Parathyroid adenoma (tissue), 2 donors: ENCODE results near the gene SETD5.

Experiments
- H2AFZ ChIP-seq: fragments of 300-600 bp; sonication (generic); one replicate; pipeline ENCODE4 v1.7.0; 2017; ENCODE audit warnings: antibody characterized with exemption, mild to moderate bottlenecking
- H3K27ac ChIP-seq: fragments of 300-600 bp; sonication (generic); one replicate; pipeline ENCODE4 v1.7.0; 2017
- H3K27me3 ChIP-seq: fragments of 300-600 bp; sonication (generic); one replicate; pipeline ENCODE4 v1.7.0; 2017; ENCODE audit warnings: low read length; ENCODE audit not compliant: control insufficient read depth, insufficient read depth
- H3K36me3 ChIP-seq: fragments of 300-600 bp; sonication (generic); one replicate; pipeline ENCODE4 v1.7.0; 2017; ENCODE audit warnings: low read length; ENCODE audit not compliant: control insufficient read depth, insufficient read depth
- H3K4me1 ChIP-seq: fragments of 300-600 bp; sonication (generic); one replicate; pipeline ENCODE4 v1.7.0; 2017; ENCODE audit warnings: control low read depth
- H3K4me2 ChIP-seq: fragments of 300-600 bp; sonication (generic); one replicate; pipeline ENCODE4 v1.7.0; 2017; ENCODE audit warnings: low read length
- H3K4me3 ChIP-seq: fragments of 300-600 bp; sonication (generic); one replicate; pipeline ENCODE4 v1.7.0; 2017; ENCODE audit warnings: low read depth, low read length
- H3K79me2 ChIP-seq: fragments of 300-600 bp; sonication (generic); one replicate; pipeline ENCODE4 v1.7.0; 2017; ENCODE audit warnings: control low read depth
- H3K9ac ChIP-seq: fragments of 300-600 bp; sonication (generic); one replicate; pipeline ENCODE4 v1.7.0; 2017; ENCODE audit warnings: mild to moderate bottlenecking
- H3K9me3 ChIP-seq: fragments of 300-600 bp; sonication (generic); one replicate; pipeline ENCODE4 v1.7.0; 2017; ENCODE audit warnings: low read length; ENCODE audit not compliant: control insufficient read depth
- TF ChIP-seq, protein P1 (sequence below): fragments of 300-600 bp; sonication (generic); IDR thresholded peaks from one replicate; pipeline ENCODE4 v1.7.0; 2017; ENCODE audit warnings: antibody characterized with exemption, mild to moderate bottlenecking
- donor health status: primary hyperparathyroidism.

The SETD5 gene

DNA sequence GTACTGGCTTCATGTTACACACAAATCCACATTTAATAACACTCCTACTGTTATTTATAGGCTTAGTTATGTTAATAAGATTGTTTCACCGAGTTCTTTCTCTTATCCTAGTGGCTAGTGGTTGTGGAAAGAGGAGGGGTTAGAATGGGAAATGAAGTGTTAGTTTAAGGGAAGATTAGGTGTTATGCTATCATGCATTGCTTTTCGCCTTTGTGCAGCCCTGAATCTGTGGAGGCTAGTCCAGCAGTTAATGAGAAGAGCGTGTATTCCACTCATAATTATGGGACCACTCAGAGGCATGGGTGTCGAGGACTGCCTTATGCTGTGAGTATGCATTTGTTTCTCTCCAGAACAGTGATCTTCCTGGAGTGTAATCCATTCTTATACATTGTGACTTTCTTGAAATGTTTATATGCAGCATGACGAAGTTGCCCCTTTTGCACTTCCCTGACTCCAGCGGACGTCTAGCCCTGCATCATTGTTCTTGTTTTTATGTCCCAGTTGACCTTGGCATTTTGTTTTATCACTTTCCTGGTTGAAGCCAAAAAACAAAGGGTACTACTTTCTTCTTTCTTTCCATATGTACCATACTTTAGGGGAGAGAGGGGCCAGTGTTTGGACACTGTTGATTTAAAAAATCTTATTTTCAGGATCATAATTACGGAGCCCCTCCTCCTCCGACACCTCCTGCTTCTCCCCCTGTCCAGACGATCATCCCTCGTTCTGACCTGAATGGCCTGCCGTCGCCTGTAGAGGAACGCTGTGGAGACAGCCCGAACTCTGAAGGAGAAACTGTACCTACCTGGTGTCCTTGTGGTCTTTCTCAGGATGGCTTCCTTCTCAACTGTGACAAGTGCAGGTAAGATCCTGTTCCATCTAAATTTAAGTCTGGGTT, 36.5 kb downstream of the SETD5 start:
- H3K27ac ChIP-seq, result no peak overlapping the region
- no peaks in the 10 kb centered on the region for H3K4me1 ChIP-seq
- TF ChIP-seq, protein P1, sequence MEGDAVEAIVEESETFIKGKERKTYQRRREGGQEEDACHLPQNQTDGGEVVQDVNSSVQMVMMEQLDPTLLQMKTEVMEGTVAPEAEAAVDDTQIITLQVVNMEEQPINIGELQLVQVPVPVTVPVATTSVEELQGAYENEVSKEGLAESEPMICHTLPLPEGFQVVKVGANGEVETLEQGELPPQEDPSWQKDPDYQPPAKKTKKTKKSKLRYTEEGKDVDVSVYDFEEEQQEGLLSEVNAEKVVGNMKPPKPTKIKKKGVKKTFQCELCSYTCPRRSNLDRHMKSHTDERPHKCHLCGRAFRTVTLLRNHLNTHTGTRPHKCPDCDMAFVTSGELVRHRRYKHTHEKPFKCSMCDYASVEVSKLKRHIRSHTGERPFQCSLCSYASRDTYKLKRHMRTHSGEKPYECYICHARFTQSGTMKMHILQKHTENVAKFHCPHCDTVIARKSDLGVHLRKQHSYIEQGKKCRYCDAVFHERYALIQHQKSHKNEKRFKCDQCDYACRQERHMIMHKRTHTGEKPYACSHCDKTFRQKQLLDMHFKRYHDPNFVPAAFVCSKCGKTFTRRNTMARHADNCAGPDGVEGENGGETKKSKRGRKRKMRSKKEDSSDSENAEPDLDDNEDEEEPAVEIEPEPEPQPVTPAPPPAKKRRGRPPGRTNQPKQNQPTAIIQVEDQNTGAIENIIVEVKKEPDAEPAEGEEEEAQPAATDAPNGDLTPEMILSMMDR, result no peak
- H3K36me3 ChIP-seq, result no peaks in the 10 kb centered on the region
- no peaks in the 10 kb centered on the region for H3K9me3 ChIP-seq
- H3K27me3 ChIP-seq, result no peaks in the 10 kb centered on the region
- H3K9ac ChIP-seq, result no peak overlapping the region
- peaks cover 65% of the 10 kb centered on the region for H3K79me2 ChIP-seq
- no peak overlapping the region for H2AFZ ChIP-seq
- H3K4me2 ChIP-seq, result no peak overlapping the region
- no peak overlapping the region for H3K4me3 ChIP-seq

DNA sequence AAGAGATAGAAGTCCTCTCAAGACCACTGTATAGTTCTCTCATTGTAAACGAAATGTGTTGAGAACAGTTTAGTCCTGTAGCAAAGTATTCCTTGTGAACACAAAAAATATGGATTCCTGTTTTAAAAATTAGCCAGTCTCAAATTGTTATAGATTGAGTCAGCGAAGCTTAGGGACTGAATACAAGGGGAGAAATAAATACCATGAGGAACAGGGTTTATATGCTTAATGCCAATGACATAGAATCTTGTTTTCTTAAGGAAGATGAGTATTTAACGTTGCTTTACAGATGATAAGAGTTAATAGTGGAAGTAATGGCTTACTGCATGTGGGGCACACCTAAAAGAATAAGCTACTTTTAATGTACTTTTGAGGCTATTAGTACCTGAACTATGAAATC, 37.9 kb downstream of the SETD5 start:
- H3K27me3 ChIP-seq, result no peaks in the 10 kb centered on the region
- no peak overlapping the region for H3K9ac ChIP-seq
- TF ChIP-seq, protein P1, result no peak
- H3K4me2 ChIP-seq, result no peak overlapping the region
- peaks cover 67% of the 10 kb centered on the region for H3K79me2 ChIP-seq
- no peaks in the 10 kb centered on the region for H3K4me1 ChIP-seq
- no peak overlapping the region for H2AFZ ChIP-seq
- no peaks in the 10 kb centered on the region for H3K36me3 ChIP-seq
- H3K9me3 ChIP-seq, result no peaks in the 10 kb centered on the region
- H3K27ac ChIP-seq, result no peak overlapping the region
- H3K4me3 ChIP-seq, result no peak overlapping the region

DNA sequence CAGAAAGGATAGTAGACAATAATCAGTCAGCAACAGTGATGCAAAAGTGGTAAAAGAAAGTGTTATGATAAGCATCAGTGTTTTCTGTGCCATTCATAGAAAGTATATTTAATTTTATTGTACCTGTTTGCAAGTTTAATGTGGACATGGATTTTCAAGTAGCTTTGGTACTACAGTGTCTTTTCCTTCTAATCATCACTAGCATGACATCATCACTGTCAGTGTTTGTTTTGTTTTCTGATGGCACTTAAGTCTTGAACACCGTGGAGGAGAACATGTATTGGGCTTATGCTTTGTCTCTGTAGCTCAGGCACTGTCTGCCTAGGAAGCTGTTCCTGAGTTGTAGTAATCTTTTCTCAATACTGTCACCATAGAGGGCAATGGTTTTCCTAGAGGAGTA, 41.9 kb downstream of the SETD5 start:
- Histone ChIP-seq H3K4me3 (no peak overlapping the region), H3K4me2 (no peak overlapping the region), H3K9ac (no peak overlapping the region), H2AFZ (no peak overlapping the region), H3K79me2 (peaks cover 52% of the 10 kb centered on the region), H3K9me3 (no peaks in the 10 kb centered on the region), H3K4me1 (no peaks in the 10 kb centered on the region), H3K36me3 (no peaks in the 10 kb centered on the region), H3K27ac (no peak overlapping the region), H3K27me3 (no peaks in the 10 kb centered on the region)
- TF ChIP-seq, protein P1, result no peak

DNA sequence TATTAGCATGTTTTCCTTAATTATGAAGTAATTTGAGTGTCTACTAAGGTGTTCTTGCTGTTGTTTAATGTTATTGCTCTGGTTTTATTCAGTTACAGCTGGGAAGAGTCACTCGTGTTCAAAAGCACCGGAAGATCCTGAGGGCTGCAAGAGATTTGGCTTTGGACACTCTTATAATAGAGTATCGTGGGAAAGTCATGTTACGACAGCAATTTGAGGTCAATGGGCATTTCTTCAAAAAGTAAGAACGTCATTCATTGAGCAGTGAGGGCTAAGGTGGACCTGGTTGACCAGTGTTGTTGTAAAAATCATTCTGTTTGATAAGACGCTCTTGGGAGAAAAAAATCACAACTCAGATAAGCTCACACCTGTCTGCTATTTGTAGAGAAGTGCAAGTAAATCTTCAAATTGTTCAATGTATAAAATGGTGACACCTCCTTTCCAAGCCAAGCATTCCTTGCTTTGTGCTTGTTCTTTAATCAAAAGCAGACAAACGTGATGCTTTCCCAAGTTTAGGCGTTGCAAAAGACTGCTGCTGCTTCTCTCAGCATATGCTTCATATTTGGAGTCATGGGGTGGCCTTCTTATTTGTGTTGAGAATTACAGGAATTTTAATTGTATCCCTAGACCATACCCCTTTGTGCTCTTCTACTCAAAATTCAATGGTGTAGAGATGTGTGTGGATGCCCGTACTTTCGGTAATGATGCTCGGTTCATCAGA, 44.2 kb downstream of the SETD5 start:
- Histone ChIP-seq H3K79me2 (peaks cover 38% of the 10 kb centered on the region), H3K4me2 (no peak overlapping the region), H3K4me3 (no peak overlapping the region), H3K9me3 (no peaks in the 10 kb centered on the region), H2AFZ (no peak overlapping the region), H3K27me3 (no peaks in the 10 kb centered on the region), H3K4me1 (no peaks in the 10 kb centered on the region), H3K36me3 (no peaks in the 10 kb centered on the region), H3K9ac (no peak overlapping the region), H3K27ac (no peak overlapping the region)
- TF ChIP-seq, protein P1, result no peak
